Measurements from ENCODE around the gene DNAH5. TPM values are rescaled to one million over a fixed set of nuclear protein-coding genes. Genes with fewer than 3 reads are reported as not detected.

The DNAH5 gene
- total RNA-seq, 1 donor from 2014 or later = 0.50 TPM

DNA sequence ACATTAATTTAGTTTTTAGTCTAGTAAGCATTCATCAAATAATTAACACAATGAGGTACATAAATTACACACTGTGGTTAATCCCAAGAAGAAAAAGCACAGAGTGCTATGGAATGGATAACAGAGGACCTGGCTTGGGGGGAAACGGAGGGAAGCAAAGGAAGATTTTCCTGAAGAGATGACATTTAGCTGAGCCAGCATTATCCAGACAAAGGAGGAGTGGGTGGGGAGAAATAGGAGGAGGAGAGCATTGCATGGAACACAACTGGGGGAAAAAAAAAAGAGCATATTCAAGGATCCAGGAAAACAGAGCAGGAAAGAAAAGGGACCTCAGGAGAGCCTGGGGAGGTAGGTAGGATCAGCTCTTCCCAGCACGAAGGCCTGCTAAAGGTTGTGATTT, 170.8 kb downstream of the DNAH5 start:
- no peaks in the 10 kb centered on the region for H3K9me3 Mint-ChIP-seq (ENCODE audit: low read depth)

DNA sequence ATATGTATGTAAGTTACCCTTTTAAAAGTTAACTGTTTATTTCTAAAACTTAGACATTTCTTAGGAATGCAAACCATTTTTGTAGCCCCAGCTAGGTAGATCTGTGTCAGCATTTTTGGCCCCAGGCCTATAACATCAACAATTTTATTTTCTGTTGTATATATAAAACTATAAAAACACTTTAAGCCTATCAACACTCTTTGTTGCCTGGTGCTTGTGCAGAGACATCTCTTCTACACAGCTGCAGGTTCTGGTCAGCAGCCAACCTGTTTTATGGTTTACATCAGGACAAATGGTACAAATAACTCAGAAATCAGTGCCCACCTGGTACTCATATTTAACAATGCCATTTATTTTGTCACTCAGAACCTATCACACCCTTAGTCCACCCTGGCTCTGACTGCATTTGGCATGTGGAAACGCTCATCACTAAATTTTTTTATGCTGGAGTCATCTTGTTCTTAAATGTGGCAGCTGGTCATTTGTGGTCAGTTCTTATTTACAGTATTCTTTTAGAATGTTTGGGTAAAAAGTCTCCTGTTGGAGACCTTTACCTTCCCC, 173.4 kb downstream of the DNAH5 start:
- Mint-ChIP-seq H3K27ac (ENCODE audit: unreplicated experiment) (no peak overlapping the region), H3K9me3 (ENCODE audit: low read depth) (no peaks in the 10 kb centered on the region), H3K36me3 (ENCODE audit: low read depth) (no peaks in the 10 kb centered on the region), H3K27me3 (ENCODE audit: low read depth) (peaks cover 23% of the 10 kb centered on the region), H3K4me1 (ENCODE audit: low read depth) (peaks cover 6% of the 10 kb centered on the region), H3K4me3 (ENCODE audit: unreplicated experiment) (no peak overlapping the region)
- TF ChIP-seq, protein P1, sequence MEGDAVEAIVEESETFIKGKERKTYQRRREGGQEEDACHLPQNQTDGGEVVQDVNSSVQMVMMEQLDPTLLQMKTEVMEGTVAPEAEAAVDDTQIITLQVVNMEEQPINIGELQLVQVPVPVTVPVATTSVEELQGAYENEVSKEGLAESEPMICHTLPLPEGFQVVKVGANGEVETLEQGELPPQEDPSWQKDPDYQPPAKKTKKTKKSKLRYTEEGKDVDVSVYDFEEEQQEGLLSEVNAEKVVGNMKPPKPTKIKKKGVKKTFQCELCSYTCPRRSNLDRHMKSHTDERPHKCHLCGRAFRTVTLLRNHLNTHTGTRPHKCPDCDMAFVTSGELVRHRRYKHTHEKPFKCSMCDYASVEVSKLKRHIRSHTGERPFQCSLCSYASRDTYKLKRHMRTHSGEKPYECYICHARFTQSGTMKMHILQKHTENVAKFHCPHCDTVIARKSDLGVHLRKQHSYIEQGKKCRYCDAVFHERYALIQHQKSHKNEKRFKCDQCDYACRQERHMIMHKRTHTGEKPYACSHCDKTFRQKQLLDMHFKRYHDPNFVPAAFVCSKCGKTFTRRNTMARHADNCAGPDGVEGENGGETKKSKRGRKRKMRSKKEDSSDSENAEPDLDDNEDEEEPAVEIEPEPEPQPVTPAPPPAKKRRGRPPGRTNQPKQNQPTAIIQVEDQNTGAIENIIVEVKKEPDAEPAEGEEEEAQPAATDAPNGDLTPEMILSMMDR (IDR thresholded peaks at IDR 0.05) = no peak
- no peak for DNase-seq (ENCODE audit: low spot score)

More for the DNA sequence above, 170.8 kb downstream of the DNAH5 start:
- DNase-seq (ENCODE audit: low spot score) = no peak
- Mint-ChIP-seq H3K27me3 (ENCODE audit: low read depth) (peaks cover 33% of the 10 kb centered on the region), H3K4me3 (ENCODE audit: unreplicated experiment) (no peak overlapping the region), H3K36me3 (ENCODE audit: low read depth) (no peaks in the 10 kb centered on the region), H3K27ac (ENCODE audit: unreplicated experiment) (no peak overlapping the region), H3K4me1 (ENCODE audit: low read depth) (peaks cover 6% of the 10 kb centered on the region)
- TF ChIP-seq, protein P1 (IDR thresholded peaks at IDR 0.05) = no peak

DNA sequence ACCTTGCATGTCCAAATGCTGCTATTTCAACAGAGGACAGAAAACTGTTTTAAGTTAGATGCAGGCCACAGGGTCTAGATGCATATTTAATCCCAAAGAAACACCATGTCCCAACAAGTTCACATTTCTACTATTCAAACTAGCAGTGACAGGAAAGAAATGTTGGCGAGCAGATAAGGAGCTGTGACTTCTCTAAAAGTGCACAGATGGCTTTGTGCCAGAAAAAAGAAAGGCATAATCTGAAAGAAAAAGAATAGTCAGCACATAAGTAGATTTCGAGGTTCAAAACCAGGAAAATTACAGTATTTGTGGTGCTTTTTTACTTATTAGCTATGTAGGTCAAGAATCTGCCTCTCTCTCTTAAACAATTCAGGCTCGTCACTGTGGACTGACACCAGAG, 178.3 kb downstream of the DNAH5 start:
- DNase-seq (ENCODE audit: low spot score) = no peak
- Mint-ChIP-seq H3K36me3 (ENCODE audit: low read depth) (no peaks in the 10 kb centered on the region), H3K9me3 (ENCODE audit: low read depth) (no peaks in the 10 kb centered on the region), H3K27ac (ENCODE audit: unreplicated experiment) (no peak overlapping the region), H3K27me3 (ENCODE audit: low read depth) (peaks cover 16% of the 10 kb centered on the region), H3K4me3 (ENCODE audit: unreplicated experiment) (no peak overlapping the region), H3K4me1 (ENCODE audit: low read depth) (peaks cover 5% of the 10 kb centered on the region)
- TF ChIP-seq, protein P1 (IDR thresholded peaks at IDR 0.05) = no peak

DNA sequence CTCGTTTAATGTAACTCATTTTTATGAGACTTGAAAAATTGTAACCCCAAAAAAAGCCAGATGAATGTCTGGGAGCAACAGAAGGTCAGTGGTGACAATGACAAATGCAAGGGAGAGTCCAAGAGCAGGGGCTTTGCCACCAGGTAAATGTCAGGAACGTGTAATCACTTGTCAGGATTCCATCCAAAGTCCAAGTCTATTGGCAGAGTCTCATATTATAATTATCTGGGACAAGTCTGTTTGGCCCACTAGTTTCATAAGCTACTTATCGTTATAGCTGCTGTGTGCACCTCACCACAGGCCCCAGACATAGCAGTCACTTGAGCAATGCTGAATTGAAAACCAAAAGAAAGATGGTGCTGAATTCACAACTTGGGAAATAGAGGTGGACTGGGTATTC, 180.8 kb downstream of the DNAH5 start:
- no peaks in the 10 kb centered on the region for H3K9me3 Mint-ChIP-seq (ENCODE audit: low read depth)

DNA sequence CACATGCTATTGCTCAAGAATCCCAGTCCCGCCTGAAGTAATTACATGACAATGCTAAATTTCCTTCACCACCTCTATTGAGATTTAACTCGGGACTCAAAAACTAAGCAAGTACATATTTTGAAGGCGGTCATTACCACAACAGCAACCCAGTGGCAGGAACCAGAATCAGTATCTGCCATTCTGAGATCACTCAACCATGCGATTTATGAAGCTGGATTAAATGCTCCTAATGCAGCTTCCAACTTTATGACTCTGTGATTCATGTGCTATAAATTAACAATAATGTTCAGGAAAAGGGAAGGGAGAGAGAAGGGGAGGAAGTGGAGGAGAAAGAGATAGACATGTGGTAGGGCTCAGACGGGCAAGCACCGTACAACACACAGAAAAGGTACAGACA, 194.7 kb downstream of the DNAH5 start:
- Mint-ChIP-seq H3K4me1 (ENCODE audit: low read depth) (no peaks in the 10 kb centered on the region), H3K9me3 (ENCODE audit: low read depth) (no peaks in the 10 kb centered on the region), H3K4me3 (ENCODE audit: unreplicated experiment) (no peak overlapping the region), H3K27ac (ENCODE audit: unreplicated experiment) (no peak overlapping the region), H3K36me3 (ENCODE audit: low read depth) (no peaks in the 10 kb centered on the region), H3K27me3 (ENCODE audit: low read depth) (peaks cover 2% of the 10 kb centered on the region)
- TF ChIP-seq, protein P1 (IDR thresholded peaks at IDR 0.05) = no peak
- no peak for DNase-seq (ENCODE audit: low spot score)

More for the DNA sequence above, 180.8 kb downstream of the DNAH5 start:
- TF ChIP-seq, protein P1 (IDR thresholded peaks at IDR 0.05) = no peak
- Mint-ChIP-seq H3K4me1 (ENCODE audit: low read depth) (no peaks in the 10 kb centered on the region), H3K27me3 (ENCODE audit: low read depth) (peaks cover 15% of the 10 kb centered on the region), H3K36me3 (ENCODE audit: low read depth) (no peaks in the 10 kb centered on the region), H3K27ac (ENCODE audit: unreplicated experiment) (no peak overlapping the region), H3K4me3 (ENCODE audit: unreplicated experiment) (no peak overlapping the region)
- no peak for DNase-seq (ENCODE audit: low spot score)

Data from chondrocyte (in vitro differentiated cells).